Body of pancreas (tissue), 4 donors: ENCODE measurements around the gene DEFB132. TPM values are rescaled to one million over a fixed set of nuclear protein-coding genes. Genes with fewer than 3 reads are reported as not detected.

ENCODE experiments used
- ATAC-seq: fragments of 150-250 bp; one replicate; pipeline ENCODE4 v1.9.1; 2016
- DNase-seq, 4 donors: peaks; one replicate each; pipeline ENCODE4 v3.0.0-alpha.2; 2019
- H3K27ac ChIP-seq, 4 donors: fragments of 200-600 bp; sonication (generic); 1 replicate in 3 of 4; 2 replicates in 1 of 4; pipeline versions ENCODE4 v1.5.1 to v1.6.1; 2016 to 2019; ENCODE audit warnings: mild to moderate bottlenecking in 1 of 4, mixed read lengths in 1 of 4, moderate library complexity in 1 of 4
- H3K27me3 ChIP-seq, 2 donors: fragments of 200-600 bp; sonication (generic); one replicate each; pipeline ENCODE4 v1.6.0; 2016; ENCODE audit warnings: mild to moderate bottlenecking in 1 of 2
- H3K36me3 ChIP-seq, 2 donors: fragments of 200-600 bp; sonication (generic); replicated peaks in 1 of 2; 2 replicates each; pipeline ENCODE4 v1.5.1; 2016; ENCODE audit warnings: low read depth in 2 of 2; ENCODE audit not compliant: insufficient read depth in 1 of 2
- H3K4me1 ChIP-seq: fragments of 200-600 bp; sonication (generic); one replicate; pipeline ENCODE4 v1.6.0; 2016
- H3K4me3 ChIP-seq, 2 donors: fragments of 200-600 bp; sonication (generic); 1 replicate in 1 of 2; 2 replicates in 1 of 2; pipeline ENCODE4 v1.5.1; 2016 to 2019
- H3K9me3 ChIP-seq, 3 donors: fragments of 200-600 bp; sonication (generic); 1 replicate in 2 of 3; 2 replicates in 1 of 3; pipeline ENCODE4 v1.5.1; 2016
- POLR2A ChIP-seq, 3 donors: fragments of 450-650 bp; IDR thresholded peaks; one replicate each; pipeline ENCODE4 v1.6.1; 2016; ENCODE audit warnings: antibody characterized with exemption in 3 of 3, mild to moderate bottlenecking in 2 of 3
- WGBS, 2 donors: methylation state at CpG; one replicate each; pipeline ENCODE4 v1.1.5; 2017; 5-methylcytosine and 5-hydroxymethylcytosine counted together
- intact Hi-C: fragments of 100-400 bp; cut with DNase I; formaldehyde crosslinking; loops from one replicate; pipeline ENCODE4 v1.15.1; 2023
- total RNA-seq, 2 donors: library from RNA; depleted of rRNA; stranded (reverse); fragments of >200 nt; gene quantifications; one replicate each; pipeline ENCODE4 v1.1.0, GENCODE V29; 2016
- TF ChIP-seq, protein P1 (sequence below), 7 experiments: fragments of 450-650 bp in 4 of 7; fragments of 200-600 bp in 3 of 7; sonication (generic) in 3 of 7; IDR thresholded peaks; one replicate each; pipeline ENCODE4 v1.5.1; 2016 to 2019; ENCODE audit warnings: antibody characterized with exemption in 7 of 7

The DEFB132 gene
- total RNA-seq, 2 donors from 2014 or later, result not detected

DNA sequence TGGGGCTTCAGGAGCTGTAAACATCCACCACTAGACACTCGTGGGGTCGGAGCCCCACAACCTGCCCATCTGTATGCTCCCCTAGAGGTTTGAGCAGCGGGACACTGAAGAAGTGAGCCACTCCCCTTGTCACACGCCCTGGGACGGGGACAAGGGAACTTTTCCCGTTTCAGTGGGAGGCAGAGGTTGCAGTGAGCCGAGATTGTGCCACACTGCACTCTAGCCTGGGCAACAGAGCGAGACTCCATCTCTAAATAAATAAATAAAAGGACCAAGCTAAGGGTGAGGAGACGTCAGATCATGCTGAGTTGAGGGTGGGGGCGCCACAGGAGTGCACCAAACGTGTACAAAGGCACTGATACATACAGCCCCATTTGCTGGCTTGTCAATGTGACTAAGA lies 48.2 kb downstream of the DEFB132 start:
- Histone ChIP-seq H3K4me1 (peaks cover 18% of the 10 kb centered on the region), H3K27ac (no peak overlapping the region), H3K27me3 (no peaks in the 10 kb centered on the region), H3K4me3 (no peak overlapping the region), H3K36me3 (no peaks in the 10 kb centered on the region), H3K9me3 (no peaks in the 10 kb centered on the region)
- no peak for DNase-seq
- no peak for TF ChIP-seq POLR2A (IDR thresholded peaks at IDR 0.05)
- TF ChIP-seq, protein P1, sequence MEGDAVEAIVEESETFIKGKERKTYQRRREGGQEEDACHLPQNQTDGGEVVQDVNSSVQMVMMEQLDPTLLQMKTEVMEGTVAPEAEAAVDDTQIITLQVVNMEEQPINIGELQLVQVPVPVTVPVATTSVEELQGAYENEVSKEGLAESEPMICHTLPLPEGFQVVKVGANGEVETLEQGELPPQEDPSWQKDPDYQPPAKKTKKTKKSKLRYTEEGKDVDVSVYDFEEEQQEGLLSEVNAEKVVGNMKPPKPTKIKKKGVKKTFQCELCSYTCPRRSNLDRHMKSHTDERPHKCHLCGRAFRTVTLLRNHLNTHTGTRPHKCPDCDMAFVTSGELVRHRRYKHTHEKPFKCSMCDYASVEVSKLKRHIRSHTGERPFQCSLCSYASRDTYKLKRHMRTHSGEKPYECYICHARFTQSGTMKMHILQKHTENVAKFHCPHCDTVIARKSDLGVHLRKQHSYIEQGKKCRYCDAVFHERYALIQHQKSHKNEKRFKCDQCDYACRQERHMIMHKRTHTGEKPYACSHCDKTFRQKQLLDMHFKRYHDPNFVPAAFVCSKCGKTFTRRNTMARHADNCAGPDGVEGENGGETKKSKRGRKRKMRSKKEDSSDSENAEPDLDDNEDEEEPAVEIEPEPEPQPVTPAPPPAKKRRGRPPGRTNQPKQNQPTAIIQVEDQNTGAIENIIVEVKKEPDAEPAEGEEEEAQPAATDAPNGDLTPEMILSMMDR (IDR thresholded peaks at IDR 0.05), result no peak
- intact Hi-C loops, result no loop called here
- 67 to 68% methylated on average over 9 to 11 of the region's 11 CpGs for WGBS, 2 donors
- ATAC-seq, result no peak

- DNase-seq (no peak), ATAC-seq (no peak)
- Histone ChIP-seq H3K27me3 (no peaks in the 10 kb centered on the region), H3K4me1 (peaks cover 14% of the 10 kb centered on the region), H3K4me3 (no peak overlapping the region), H3K27ac (no peak overlapping the region), H3K9me3 (no peaks in the 10 kb centered on the region), H3K36me3 (no peaks in the 10 kb centered on the region)
- intact Hi-C loops, result no loop called here
- 55 to 60% methylated on average over 7 of the region's 7 CpGs for WGBS, 2 donors
- no peak for TF ChIP-seq POLR2A (IDR thresholded peaks at IDR 0.05)
- TF ChIP-seq, protein P1 (IDR thresholded peaks at IDR 0.05), result no peak
These were observed 51.0 kb downstream of the DEFB132 start for GRCh38 chr20:308427-309038.

GRCh38 chr20:309306-309840 lies 51.8 kb downstream of the DEFB132 start:
- intact Hi-C loops, result no loop called here
- H3K27me3 ChIP-seq, result no peaks in the 10 kb centered on the region
- TF ChIP-seq POLR2A (IDR thresholded peaks at IDR 0.05), result no peak
- TF ChIP-seq, protein P1 (IDR thresholded peaks at IDR 0.05), result no peak
- H3K4me1 ChIP-seq, result peaks cover 14% of the 10 kb centered on the region
- H3K27ac ChIP-seq, result peak overlapping the region in 3 of 4 donors; percentile 18 to 62 (median 32)
- no peak overlapping the region for H3K4me3 ChIP-seq
- no peak for ATAC-seq
- no peaks in the 10 kb centered on the region for H3K36me3 ChIP-seq
- no peaks in the 10 kb centered on the region for H3K9me3 ChIP-seq
- DNase-seq, result no peak
- 19 to 25% methylated on average over 6 of the region's 6 CpGs for WGBS, 2 donors

- TF ChIP-seq, protein P1 (IDR thresholded peaks at IDR 0.05), result no peak
- TF ChIP-seq POLR2A (IDR thresholded peaks at IDR 0.05), result peak in 1 of 3 donors; percentile 21
- no peaks in the 10 kb centered on the region for H3K36me3 ChIP-seq
- peak overlapping the region in 3 of 4 donors; percentile 18 to 62 (median 32) for H3K27ac ChIP-seq
- intact Hi-C loops, result no loop called here
- ATAC-seq (peak; percentile 100), DNase-seq (peak; percentile 90 to 96 (median 96))
- no peaks in the 10 kb centered on the region for H3K27me3 ChIP-seq
- peaks cover 14% of the 10 kb centered on the region for H3K4me1 ChIP-seq
- H3K4me3 ChIP-seq, result no peak overlapping the region
- 16 to 18% methylated on average over 27 to 31 of the region's 31 CpGs for WGBS, 2 donors
- H3K9me3 ChIP-seq, result no peaks in the 10 kb centered on the region
These were observed 52.5 kb downstream of the DEFB132 start for GRCh38 chr20:309841-310644.
